H1 (cell line): ENCODE data around the gene TIMM10. TPM values are rescaled to one million over a fixed set of nuclear protein-coding genes. Genes with fewer than 3 reads are reported as not detected.

Source experiments
- KDM1A ChIP-seq: fragments of 200-600, 300-600 bp; sonication (generic); IDR thresholded peaks from 2 replicates; pipeline ENCODE4 v1.7.1; 2016; ENCODE audit warnings: mild to moderate bottlenecking, low read length, borderline replicate concordance
- SIRT6 ChIP-seq: IDR thresholded peaks from one replicate; pipeline ENCODE4 v1.7.1; 2012; ENCODE audit warnings: low read length, inconsistent platforms
- polyA plus RNA-seq, 7 experiments: library from polyadenylated mRNA; depleted of rRNA in 3 of 7; stranded (reverse) in 5 of 7; unstranded in 2 of 7; fragments of >200 nt in 5 of 7; fragments of 200-250 nt in 2 of 7; gene quantifications; 1 replicate in 5 of 7; 2 replicates in 1 of 7; 4 replicates in 1 of 7; pipeline versions ENCODE4 v1.2.1 to v1.2.3, GENCODE V29; 2011 to 2013; ENCODE audit warnings: missing spikeins in 2 of 7, mixed read lengths in 2 of 7
- total RNA-seq: library from RNA; stranded (reverse); fragmentation: NEBNext Ultra II Directional; extraction: Animal tissue kit (Norgen Biotek cat#: 25700); gene quantifications from 2 replicates; pipeline ENCODE4 v1.2.1, GENCODE V29; 2021

The TIMM10 gene
- total and polyA plus RNA-seq, 2 of the 8 experiments (the other 6 are each of a cell fraction or from before 2014, with no cell fraction given): 117 to 227 TPM

DNA sequence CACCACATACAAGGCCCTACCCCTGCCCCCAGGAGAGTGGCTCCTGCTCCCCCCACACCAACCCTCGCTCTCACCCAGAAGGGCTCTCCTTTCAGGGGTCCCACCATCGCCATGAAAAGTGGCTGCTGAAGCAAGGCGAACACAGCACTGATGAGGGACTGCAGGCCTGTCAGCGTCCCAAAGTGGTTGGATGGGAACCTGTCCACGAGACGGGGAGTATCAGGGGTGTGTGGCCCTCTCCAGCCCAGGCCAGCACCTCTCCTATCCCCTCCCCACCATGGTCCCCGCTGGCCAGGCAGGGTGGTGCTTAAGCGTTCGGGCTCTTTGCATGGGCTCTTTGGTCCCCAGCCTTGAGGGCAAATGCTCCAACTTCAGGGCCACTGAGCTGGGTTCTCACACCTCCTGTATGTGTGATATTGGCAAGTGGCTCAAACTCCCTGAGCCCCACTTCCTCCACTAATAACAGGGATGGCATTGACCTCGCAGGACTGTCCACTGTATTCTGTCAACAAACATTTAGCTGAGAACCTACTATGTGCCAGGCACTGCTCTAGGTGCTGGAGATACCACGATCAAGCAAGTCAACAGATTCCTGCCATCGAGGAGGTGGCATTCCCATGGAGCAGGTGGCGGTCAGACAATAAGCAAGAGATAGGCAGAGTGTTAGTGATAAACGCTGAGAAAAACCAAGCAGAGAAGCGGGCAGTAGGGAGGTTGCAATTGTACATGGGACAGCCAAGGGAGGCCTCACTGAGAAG lies 43.4 kb downstream of the TIMM10 start (continued):
- TF ChIP-seq SIRT6 (no peak), KDM1A (no peak)
